A549 (cell line): ENCODE results near the gene TMC4.

Source experiments
- CHD2 ChIP-seq: fragments of 150-350 bp; IDR thresholded peaks from 2 replicates; pipeline ENCODE4 v1.6.1; 2014; ENCODE audit warnings: low read length; ENCODE audit not compliant: partially characterized antibody
- CTCF ChIP-seq: fragments of >200 bp; sonication (Bioruptor Twin); formaldehyde crosslinking; IDR thresholded peaks from 3 replicates; pipeline ENCODE4 v1.5.1; 2016
- JUN ChIP-seq, 2 experiments: fragments of >200 bp; sonication (Bioruptor Twin); formaldehyde crosslinking; IDR thresholded peaks; 2 replicates in 1 of 2; 3 replicates in 1 of 2; pipeline ENCODE4 v1.6.1; 2016 to 2017
- KDM1A ChIP-seq: fragments of 200-600 bp; sonication (generic); IDR thresholded peaks from 2 replicates; pipeline ENCODE4 v1.6.1; 2016; ENCODE audit warnings: low read depth, mild to moderate bottlenecking
- POLR2A ChIP-seq: IDR thresholded peaks from 2 replicates; pipeline ENCODE4 v1.6.1; 2012; ENCODE audit warnings: mild to moderate bottlenecking, low read length
- RAD21 ChIP-seq, 2 experiments: fragments of >200 bp in 1 of 2; sonication (Bioruptor Twin) in 1 of 2; formaldehyde crosslinking in 1 of 2; IDR thresholded peaks in 1 of 2; conservative IDR thresholded peaks in 1 of 2; 2 replicates in 1 of 2; 3 replicates in 1 of 2; pipeline ENCODE4 v1.6.1; 2012 to 2018; ENCODE audit warnings: inconsistent platforms in 1 of 2
- ZFP36 ChIP-seq: fragments of 450-650 bp; IDR thresholded peaks from 2 replicates; pipeline ENCODE4 v1.6.1; 2014; ENCODE audit warnings: borderline replicate concordance; ENCODE audit not compliant: partially characterized antibody
- ZNF302 ChIP-seq: fragments of 250-450 bp; sonication (Bioruptor Pico); IDR thresholded peaks from 2 replicates; pipeline ENCODE4 v1.9.0; 2021; ENCODE audit warnings: inconsistent platforms, mild to moderate bottlenecking, moderate library complexity
- TF ChIP-seq, protein P1 (sequence below): fragments of 450-650 bp; IDR thresholded peaks from 2 replicates; pipeline ENCODE4 v1.6.1; 2014; ENCODE audit warnings: antibody characterized with exemption
- TF ChIP-seq, protein P2 (sequence below): fragments of 200-600 bp; sonication (generic); IDR thresholded peaks from 2 replicates; pipeline ENCODE4 v1.6.1; 2016; ENCODE audit warnings: antibody characterized with exemption, mild to moderate bottlenecking, moderate library complexity

DNA sequence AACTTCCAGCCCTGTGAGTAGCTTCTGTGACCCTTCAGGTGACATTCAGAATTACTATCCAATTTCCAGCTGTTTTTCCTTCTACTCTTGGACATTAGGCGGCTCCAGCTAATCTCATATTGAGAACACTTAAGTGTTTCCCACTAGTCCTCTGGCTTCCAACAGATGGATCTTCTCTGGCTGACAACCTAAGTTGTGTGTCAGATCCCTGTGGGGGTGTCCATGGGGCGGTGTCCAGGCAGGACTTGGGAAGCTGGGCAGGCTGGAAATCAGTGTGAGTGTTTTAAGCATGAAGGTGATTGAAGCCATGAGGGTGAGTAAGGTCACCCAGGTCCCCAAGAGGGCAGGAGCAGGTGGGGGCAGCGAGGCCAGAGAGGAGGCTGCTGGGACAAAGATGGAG lies 25.3 kb downstream of the TMC4 start:
- no peak for TF ChIP-seq CTCF
- no peak for TF ChIP-seq ZNF302
- TF ChIP-seq, protein P1, sequence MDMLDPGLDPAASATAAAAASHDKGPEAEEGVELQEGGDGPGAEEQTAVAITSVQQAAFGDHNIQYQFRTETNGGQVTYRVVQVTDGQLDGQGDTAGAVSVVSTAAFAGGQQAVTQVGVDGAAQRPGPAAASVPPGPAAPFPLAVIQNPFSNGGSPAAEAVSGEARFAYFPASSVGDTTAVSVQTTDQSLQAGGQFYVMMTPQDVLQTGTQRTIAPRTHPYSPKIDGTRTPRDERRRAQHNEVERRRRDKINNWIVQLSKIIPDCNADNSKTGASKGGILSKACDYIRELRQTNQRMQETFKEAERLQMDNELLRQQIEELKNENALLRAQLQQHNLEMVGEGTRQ: no peak
- TF ChIP-seq, protein P2, sequence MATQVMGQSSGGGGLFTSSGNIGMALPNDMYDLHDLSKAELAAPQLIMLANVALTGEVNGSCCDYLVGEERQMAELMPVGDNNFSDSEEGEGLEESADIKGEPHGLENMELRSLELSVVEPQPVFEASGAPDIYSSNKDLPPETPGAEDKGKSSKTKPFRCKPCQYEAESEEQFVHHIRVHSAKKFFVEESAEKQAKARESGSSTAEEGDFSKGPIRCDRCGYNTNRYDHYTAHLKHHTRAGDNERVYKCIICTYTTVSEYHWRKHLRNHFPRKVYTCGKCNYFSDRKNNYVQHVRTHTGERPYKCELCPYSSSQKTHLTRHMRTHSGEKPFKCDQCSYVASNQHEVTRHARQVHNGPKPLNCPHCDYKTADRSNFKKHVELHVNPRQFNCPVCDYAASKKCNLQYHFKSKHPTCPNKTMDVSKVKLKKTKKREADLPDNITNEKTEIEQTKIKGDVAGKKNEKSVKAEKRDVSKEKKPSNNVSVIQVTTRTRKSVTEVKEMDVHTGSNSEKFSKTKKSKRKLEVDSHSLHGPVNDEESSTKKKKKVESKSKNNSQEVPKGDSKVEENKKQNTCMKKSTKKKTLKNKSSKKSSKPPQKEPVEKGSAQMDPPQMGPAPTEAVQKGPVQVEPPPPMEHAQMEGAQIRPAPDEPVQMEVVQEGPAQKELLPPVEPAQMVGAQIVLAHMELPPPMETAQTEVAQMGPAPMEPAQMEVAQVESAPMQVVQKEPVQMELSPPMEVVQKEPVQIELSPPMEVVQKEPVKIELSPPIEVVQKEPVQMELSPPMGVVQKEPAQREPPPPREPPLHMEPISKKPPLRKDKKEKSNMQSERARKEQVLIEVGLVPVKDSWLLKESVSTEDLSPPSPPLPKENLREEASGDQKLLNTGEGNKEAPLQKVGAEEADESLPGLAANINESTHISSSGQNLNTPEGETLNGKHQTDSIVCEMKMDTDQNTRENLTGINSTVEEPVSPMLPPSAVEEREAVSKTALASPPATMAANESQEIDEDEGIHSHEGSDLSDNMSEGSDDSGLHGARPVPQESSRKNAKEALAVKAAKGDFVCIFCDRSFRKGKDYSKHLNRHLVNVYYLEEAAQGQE: no peak
- TF ChIP-seq ZFP36: no peak
- TF ChIP-seq JUN (IDR thresholded peaks at IDR 0.05): no peak
- TF ChIP-seq RAD21 (conservative IDR thresholded peaks at IDR 0.05 in 1 of 2, IDR thresholded peaks at IDR 0.05 in 1 of 2): no peak
- TF ChIP-seq CHD2: no peak
- no peak for TF ChIP-seq KDM1A
- TF ChIP-seq POLR2A: no peak
